Activated T-cell treated with anti-CD3 and anti-CD28 coated beads for 48 hours (primary cell): Measurements from ENCODE around the gene ERG.
A peak's percentile ranks its signal among the peaks of the same experiment; 100 is the strongest.

ENCODE experiments used
- DNase-seq: peaks from one replicate; pipeline ENCODE4 v3.0.0-alpha.2; 2020; ENCODE audit warnings: low read depth

The ERG gene

GRCh38 chr21:38499296-38499695, 1.0 kb upstream of the ERG start:
- no peak for DNase-seq

GRCh38 chr21:38496224-38496623, 2.1 kb downstream of the ERG start:
- no peak for DNase-seq

DNA sequence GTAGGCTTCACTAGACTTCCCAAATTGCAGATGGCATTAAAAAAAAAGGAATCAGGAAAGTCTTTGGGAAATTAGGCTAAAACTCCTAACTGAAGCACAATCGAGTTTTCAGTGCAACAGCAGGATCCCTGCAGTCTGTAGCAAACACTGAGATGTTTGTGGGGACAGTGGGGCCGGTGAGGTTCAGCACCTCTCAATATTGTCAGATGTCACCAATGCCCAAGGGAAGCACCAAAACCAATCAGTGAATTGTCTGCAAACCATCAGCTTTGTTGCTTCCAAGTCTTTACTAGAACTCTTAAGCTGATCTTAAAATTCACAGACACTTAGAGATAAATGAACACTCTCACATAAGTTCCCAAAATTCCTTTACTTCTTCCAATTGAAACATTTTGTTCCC, 2.6 kb downstream of the ERG start:
- no peak for DNase-seq

GRCh38 chr21:38495242-38495641, 3.0 kb downstream of the ERG start:
- no peak for DNase-seq

- DNase-seq = no peak
Observed at GRCh38 chr21:38494703-38495102, 3.6 kb downstream of the ERG start.

DNA sequence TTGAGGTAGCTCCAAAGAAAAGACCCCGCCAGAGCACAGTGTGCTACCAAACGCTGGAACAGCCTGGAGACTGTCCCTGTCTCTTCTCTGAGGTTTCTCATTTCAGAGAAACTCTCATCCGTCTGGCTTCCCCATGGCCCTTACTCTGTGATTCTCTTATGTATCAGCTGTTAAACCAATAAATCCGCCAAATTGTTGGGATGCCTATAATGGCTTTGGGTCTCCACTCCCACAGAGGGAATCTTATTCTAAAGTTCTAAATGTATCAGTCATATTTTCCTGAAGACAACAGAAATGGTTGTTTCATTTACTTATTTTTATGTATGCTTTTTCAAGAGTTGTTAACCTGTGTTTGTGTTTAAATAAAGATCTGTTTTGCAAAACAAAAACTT, 4.0 kb downstream of the ERG start:
- no peak for DNase-seq

- no peak for DNase-seq
Observed at GRCh38 chr21:38493549-38494250, 4.6 kb downstream of the ERG start.

- no peak for DNase-seq
Observed at GRCh38 chr21:38492007-38492406, 6.3 kb downstream of the ERG start.

DNA sequence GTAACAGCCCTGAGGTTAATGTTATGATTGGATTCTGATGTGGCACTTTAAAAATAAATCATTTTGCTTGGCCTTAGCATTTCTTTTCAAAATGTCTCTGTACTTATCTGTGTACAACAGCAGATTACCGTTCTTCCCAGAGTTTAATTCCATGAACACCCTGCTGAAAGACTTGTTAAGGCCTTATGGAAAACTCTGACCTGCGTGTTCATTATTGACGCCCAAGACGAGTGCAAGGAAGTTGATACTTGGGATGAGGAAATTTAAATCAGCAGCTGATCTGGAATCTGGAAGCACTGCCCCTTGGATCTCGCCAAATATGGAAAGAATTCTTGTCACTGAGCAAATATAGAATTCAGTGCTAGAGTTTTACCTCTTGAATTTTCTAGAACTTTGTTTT, 6.7 kb downstream of the ERG start:
- no peak for DNase-seq

DNA sequence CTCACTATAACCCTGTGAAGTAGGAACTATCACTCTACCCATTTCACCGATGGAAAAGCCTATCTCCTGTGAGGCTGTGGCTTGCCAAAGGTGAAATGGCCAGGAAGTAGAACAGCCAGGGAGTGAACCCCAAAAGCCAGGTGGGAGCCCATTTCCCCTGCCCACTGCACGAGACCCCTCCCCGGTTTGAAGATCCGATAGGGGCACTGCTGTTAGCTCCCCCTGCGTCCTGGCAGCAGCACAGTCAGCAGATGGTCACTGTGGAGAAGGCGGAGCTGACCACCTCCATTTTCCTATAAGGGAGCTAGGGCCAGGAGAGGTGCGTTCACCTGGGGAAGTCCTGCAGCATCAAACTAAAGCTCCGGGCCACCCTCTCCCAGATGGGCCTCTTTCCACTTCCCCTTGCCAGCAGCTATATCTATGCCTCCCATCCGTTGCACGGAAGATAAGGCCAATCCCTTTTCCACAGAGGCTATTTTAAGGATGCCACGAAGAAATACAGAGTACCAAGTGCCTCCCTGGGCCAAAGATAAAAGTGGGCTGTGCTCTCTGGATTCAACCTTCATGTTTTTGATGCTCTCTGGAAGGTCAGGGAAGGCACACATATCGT, 7.8 kb downstream of the ERG start:
- DNase-seq = no peak

- DNase-seq = no peak
Observed at GRCh38 chr21:38489729-38490128, 8.5 kb downstream of the ERG start.

DNA sequence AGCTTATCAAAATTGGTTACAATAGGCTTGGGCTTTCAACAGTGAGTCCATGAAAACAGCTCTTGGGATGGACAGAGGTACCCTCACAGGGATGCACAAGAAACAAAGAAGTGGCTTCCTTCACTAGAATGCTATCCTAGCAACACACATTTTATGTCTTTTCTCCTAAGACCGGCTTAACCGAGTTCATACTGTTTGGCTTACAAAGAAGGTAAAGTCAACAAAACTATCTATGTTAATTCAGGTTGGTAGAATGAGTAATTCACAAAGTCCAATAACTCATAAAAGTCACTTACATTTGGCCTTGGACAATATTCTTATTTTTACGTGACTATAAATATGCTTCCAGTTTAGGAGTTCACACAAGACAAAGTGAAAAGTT, 9.0 kb downstream of the ERG start:
- no peak for DNase-seq

GRCh38 chr21:38488640-38489270, 9.5 kb downstream of the ERG start:
- no peak for DNase-seq

DNA sequence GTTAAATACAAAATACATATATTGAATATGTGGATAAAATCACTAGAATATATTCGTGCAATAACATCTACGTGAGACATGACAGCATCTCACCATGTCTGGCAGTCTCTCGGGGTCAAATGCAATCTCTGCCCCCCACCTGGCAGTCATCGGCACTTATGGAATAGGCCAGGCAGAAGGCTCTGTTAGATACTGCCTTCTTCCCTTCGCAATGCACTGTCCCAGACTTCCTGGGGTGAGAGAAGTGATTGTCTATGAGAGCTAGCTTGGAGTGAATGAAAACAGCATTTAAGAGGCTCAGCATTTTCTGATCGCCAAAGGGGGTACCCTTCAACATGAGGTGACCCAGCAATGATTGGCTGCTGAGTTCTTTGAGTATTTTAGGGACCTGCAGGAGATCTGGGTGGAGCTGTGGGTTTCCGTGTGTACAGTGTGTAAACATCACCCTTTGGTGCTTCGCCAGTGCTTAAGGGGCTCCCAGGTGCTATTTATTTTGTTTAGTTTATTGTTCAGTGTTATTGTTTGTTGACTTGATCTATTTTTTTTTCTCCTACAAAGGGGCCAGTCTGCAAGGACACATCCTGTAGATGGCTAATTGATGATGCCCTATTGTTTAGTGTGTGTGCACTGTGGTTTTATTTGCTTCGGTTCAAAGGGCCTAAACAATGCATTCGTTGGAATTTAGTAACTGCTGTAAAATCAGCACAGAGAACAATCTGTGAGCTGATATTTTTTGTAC, 10.2 kb downstream of the ERG start:
- DNase-seq = no peak

DNA sequence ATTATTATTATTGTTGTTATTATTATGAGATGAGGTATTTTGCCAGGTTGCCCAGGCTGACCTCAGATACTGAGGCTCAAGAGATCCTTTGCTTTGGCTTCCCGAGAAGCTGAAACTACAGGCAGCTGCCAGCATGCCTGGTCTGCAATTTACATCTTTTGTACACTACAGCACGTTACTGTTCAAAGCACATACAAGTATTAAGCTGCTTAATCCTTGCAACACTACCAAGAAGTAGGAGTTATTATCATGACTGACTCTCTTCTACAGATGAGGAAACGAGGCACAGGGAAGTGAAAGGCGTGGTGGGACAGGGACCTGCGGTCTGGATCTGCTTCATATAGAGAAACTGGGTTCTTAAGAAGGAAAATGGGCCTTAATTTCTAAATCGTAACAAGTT, 11.6 kb downstream of the ERG start:
- no peak for DNase-seq

- no peak for DNase-seq
Observed at GRCh38 chr21:38486221-38486620, 12.1 kb downstream of the ERG start.

DNA sequence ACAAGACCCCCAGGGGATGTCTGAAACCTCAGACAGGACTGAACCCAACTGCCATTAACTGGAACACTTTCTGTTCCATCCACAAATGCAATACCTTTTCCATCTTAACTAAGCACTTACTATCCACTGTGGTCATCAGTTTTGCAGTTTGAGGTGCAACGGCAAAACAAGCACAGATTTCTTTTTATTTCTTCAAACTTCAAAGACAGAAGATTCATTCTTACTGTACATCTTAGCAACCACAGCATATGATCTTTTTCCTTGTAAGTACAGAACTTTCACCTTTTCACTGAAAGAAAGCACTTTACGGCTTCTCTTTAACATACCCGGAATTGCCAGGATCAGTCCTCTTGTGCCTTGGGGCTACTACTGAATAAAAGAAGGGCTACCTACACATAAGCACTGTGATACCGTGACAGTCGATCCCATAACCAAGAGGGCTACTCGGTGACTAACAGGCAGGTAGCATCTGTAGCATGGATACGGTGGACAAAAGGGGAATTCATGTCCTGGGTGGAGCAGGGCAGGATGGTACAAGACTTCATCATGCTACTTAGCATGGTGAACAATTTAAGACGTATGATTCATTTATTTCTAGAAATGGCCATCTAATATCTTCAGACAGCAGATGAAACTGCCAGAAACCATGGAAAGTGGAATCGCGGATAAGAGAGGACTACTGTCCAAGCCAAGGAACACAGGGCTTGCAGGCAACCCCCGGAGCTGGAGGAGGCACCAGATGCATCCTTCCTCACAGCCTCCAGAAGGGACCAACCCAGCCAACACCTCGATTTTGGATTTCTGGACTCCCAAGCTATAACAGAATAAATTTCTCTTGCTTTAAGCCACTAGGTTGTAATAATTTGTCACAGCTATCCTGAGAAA, 18.4 kb downstream of the ERG start:
- DNase-seq = no peak

DNA sequence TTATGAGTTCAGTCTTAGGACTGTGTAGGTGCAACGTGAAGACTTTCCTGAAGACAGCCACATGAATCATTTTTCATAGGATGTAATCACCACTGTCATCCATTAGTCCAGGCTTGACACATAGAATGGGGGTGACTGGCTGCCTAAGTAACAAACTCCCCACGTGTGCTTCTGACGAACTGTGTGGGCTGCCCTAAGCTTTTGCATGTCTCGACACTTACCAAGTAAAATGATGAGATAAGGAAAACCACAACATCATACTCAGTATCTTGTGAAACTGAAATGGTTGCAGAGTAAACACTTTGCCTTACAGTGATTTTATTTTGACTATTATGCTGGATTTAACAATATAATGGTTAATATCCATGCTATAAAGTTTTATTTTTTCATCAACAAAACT, 19.5 kb downstream of the ERG start:
- DNase-seq = peak; percentile 13

GRCh38 chr21:38477226-38477625, 21.1 kb downstream of the ERG start:
- no peak for DNase-seq

DNA sequence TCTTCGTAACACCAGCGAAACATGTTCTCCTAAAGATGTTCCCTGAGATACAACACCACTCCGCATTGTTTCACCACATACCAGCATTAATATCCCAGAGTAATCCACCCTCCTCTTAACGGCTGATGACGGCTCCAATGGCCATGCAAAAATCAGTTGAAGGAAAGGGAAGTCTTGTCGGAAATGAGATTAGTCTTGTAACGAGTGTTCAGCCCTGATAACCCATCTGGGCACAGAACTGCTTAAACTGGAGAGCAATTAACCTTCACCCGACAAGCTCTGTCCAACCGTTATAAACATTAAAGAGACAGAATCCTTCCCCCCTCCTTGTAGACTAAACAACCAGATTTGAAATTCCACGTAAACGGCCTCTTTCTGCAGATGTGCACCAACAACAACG, 21.9 kb downstream of the ERG start:
- no peak for DNase-seq

GRCh38 chr21:38475519-38475918, 22.8 kb downstream of the ERG start:
- no peak for DNase-seq

- no peak for DNase-seq
Observed at GRCh38 chr21:38474796-38475195, 23.5 kb downstream of the ERG start.
